ENCODE results near the gene CCNQ.

Gene CCNQ

DNA sequence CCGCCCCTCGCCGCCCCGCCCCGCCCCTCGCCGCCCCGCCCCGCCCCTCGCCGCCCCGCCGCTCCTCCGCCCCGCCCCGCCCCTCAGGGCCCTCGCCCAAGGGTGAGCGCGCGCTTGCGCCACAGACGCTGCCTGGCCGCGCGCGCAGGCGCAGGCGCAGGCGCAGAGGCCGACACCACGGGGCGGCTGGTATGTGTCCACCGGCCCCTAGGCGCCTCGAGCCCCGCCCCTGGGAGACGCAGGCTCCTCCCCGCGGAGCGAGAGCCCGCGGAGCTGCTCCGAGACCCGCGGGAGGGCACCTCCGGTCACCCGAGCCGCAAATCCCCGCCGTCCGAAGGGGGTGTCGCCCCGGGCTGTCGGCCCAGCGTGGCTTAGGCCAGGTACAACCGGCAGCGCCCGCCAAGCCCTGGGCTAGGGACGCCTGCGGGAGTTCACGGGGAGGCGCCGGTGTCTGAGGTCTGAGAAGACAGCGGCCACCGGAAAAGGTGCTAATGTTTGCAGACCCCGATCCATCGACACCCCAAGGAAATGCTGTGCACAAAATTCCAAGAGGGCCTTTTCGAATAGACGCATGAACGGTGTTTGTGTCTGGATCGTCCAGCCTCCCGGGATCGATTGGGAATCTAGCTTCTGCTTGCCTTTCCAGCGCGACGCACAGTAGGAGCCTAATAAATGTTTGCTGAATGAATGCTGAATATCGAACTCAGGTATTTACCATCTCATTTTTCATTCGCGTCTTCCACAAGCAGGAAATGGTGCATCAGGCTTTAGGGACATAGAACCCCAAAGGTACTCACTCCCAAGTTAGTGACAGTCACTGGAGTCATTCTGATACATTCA, 473 bp upstream of the CCNQ start:
- H3K4me3 ChIP-seq (ENCODE audit: low read length) = peak overlapping the region; percentile 48
- no peaks in the 10 kb centered on the region for H3K79me2 ChIP-seq (ENCODE audit: control insufficient read depth, insufficient read depth, low read length)
- H3K4me1 ChIP-seq (ENCODE audit: control insufficient read depth, low read depth, low read length) = no peaks in the 10 kb centered on the region
- no peaks in the 10 kb centered on the region for H3K27me3 ChIP-seq (ENCODE audit: insufficient read depth, low read length, poor library complexity)
- H3K18ac ChIP-seq (ENCODE audit: low read length) = no peak overlapping the region
- no peaks in the 10 kb centered on the region for H3K79me1 ChIP-seq (ENCODE audit: low read length)
- H2AK5ac ChIP-seq (ENCODE audit: low read length) = no peak overlapping the region
- DNase-seq = peak; percentile 83
- H2BK120ac ChIP-seq (ENCODE audit: low read depth, low read length) = no peak overlapping the region
- no CpG with 5 or more reads among the region's 79 CpGs for WGBS (ENCODE audit: extremely low coverage, insufficient coverage, low lambda C conversion rate)
- peak overlapping the region; percentile 59 for H3K56ac ChIP-seq (ENCODE audit: low read length)
- no peak overlapping the region for H2BK15ac ChIP-seq (replicated peaks; ENCODE audit: low read depth)
- H3K4ac ChIP-seq (ENCODE audit: low read depth, low read length) = no peak overlapping the region
- no peak overlapping the region for H2BK5ac ChIP-seq (ENCODE audit: low read length)
- H3K27ac ChIP-seq (ENCODE audit: low read depth, low read length) = no peak overlapping the region
- H3K36me3 ChIP-seq (ENCODE audit: control insufficient read depth, insufficient read depth, low read length) = no peaks in the 10 kb centered on the region
- H3K9ac ChIP-seq (ENCODE audit: low read length) = peak overlapping the region; percentile 72
- peak overlapping the region; percentile 74 for H3K4me2 ChIP-seq (ENCODE audit: low read length)
- H4K5ac ChIP-seq (ENCODE audit: low read length) = no peak overlapping the region
- H4K8ac ChIP-seq (ENCODE audit: low read depth, low read length) = no peak overlapping the region
- no peak overlapping the region for H3K23ac ChIP-seq (ENCODE audit: low read length)

DNA sequence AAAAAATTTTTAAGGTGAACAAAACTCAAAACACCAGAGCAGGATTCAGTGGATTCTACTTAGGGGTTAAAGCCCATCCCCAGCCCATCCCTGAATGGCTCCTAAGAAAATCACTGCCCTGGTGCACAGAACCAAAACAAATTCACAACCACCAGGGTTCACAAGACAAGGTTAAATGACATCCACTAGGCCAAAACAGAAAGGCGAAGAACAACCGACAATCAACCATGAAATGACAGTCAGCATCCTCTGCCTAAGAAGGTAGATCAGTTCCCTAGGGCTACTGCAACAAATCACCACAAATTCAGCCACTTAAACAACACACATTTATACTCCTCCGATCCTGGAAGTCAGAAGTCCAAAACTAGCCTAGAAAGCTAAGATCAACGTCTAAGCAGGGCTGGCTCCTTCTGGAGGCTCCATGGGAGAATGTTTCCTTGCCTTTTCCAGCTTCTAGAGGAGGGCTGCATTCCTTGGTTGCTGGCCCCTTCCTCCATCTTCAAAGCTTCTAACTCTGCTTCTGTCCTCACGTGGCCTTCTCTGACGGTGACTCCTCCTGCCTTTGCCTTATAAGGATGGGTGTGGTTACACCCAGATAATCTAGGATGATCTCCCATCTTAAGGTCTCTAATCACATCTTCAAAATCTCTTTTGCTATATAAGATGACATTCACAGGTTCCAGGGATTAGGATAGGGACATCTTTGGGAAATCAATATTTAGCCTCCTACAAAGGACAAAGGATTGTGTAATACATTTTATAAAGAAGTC, 1.8 kb downstream of the CCNQ start:
- Histone ChIP-seq H3K9ac (ENCODE audit: low read length) (no peak overlapping the region), H3K4me3 (ENCODE audit: low read length) (no peak overlapping the region), H3K4ac (ENCODE audit: low read depth, low read length) (no peak overlapping the region), H2AK5ac (ENCODE audit: low read length) (no peak overlapping the region), H3K79me2 (ENCODE audit: control insufficient read depth, insufficient read depth, low read length) (no peaks in the 10 kb centered on the region), H3K36me3 (ENCODE audit: control insufficient read depth, insufficient read depth, low read length) (no peaks in the 10 kb centered on the region), H2BK15ac (replicated peaks; ENCODE audit: low read depth) (no peak overlapping the region), H3K56ac (ENCODE audit: low read length) (peak overlapping the region; percentile 25), H3K23ac (ENCODE audit: low read length) (no peak overlapping the region), H2BK120ac (ENCODE audit: low read depth, low read length) (no peak overlapping the region), H3K4me1 (ENCODE audit: control insufficient read depth, low read depth, low read length) (no peaks in the 10 kb centered on the region), H3K79me1 (ENCODE audit: low read length) (no peaks in the 10 kb centered on the region), H4K8ac (ENCODE audit: low read depth, low read length) (no peak overlapping the region), H3K27me3 (ENCODE audit: insufficient read depth, low read length, poor library complexity) (no peaks in the 10 kb centered on the region), H3K27ac (ENCODE audit: low read depth, low read length) (no peak overlapping the region), H3K18ac (ENCODE audit: low read length) (no peak overlapping the region), H4K5ac (ENCODE audit: low read length) (no peak overlapping the region), H3K4me2 (ENCODE audit: low read length) (no peak overlapping the region), H2BK5ac (ENCODE audit: low read length) (no peak overlapping the region)
- no CpG with 5 or more reads among the region's 6 CpGs for WGBS (ENCODE audit: extremely low coverage, insufficient coverage, low lambda C conversion rate)
- no peak for DNase-seq

- WGBS (ENCODE audit: extremely low coverage, insufficient coverage, low lambda C conversion rate) = no CpG with 5 or more reads among the region's 21 CpGs
- no peak overlapping the region for H3K4me3 ChIP-seq (ENCODE audit: low read length)
- H3K9ac ChIP-seq (ENCODE audit: low read length) = no peak overlapping the region
- H3K79me1 ChIP-seq (ENCODE audit: low read length) = no peaks in the 10 kb centered on the region
- H3K27ac ChIP-seq (ENCODE audit: low read depth, low read length) = no peak overlapping the region
- no peak overlapping the region for H2BK15ac ChIP-seq (replicated peaks; ENCODE audit: low read depth)
- no peak overlapping the region for H3K4me2 ChIP-seq (ENCODE audit: low read length)
- no peak overlapping the region for H3K18ac ChIP-seq (ENCODE audit: low read length)
- no peak overlapping the region for H4K8ac ChIP-seq (ENCODE audit: low read depth, low read length)
- H3K56ac ChIP-seq (ENCODE audit: low read length) = no peak overlapping the region
- no peaks in the 10 kb centered on the region for H3K27me3 ChIP-seq (ENCODE audit: insufficient read depth, low read length, poor library complexity)
- H2BK120ac ChIP-seq (ENCODE audit: low read depth, low read length) = no peak overlapping the region
- no peak overlapping the region for H3K4ac ChIP-seq (ENCODE audit: low read depth, low read length)
- H3K4me1 ChIP-seq (ENCODE audit: control insufficient read depth, low read depth, low read length) = no peaks in the 10 kb centered on the region
- H3K23ac ChIP-seq (ENCODE audit: low read length) = no peak overlapping the region
- H3K79me2 ChIP-seq (ENCODE audit: control insufficient read depth, insufficient read depth, low read length) = no peaks in the 10 kb centered on the region
- H2AK5ac ChIP-seq (ENCODE audit: low read length) = no peak overlapping the region
- H2BK5ac ChIP-seq (ENCODE audit: low read length) = no peak overlapping the region
- H4K5ac ChIP-seq (ENCODE audit: low read length) = no peak overlapping the region
- no peaks in the 10 kb centered on the region for H3K36me3 ChIP-seq (ENCODE audit: control insufficient read depth, insufficient read depth, low read length)
- DNase-seq = no peak
Measured at GRCh38 chrX:153595859-153596857, 2.8 kb downstream of the CCNQ start.

- H3K4me3 ChIP-seq (ENCODE audit: low read length) = no peak overlapping the region
- no peak overlapping the region for H3K9ac ChIP-seq (ENCODE audit: low read length)
- no peaks in the 10 kb centered on the region for H3K36me3 ChIP-seq (ENCODE audit: control insufficient read depth, insufficient read depth, low read length)
- H3K4ac ChIP-seq (ENCODE audit: low read depth, low read length) = no peak overlapping the region
- H4K8ac ChIP-seq (ENCODE audit: low read depth, low read length) = no peak overlapping the region
- no peaks in the 10 kb centered on the region for H3K79me2 ChIP-seq (ENCODE audit: control insufficient read depth, insufficient read depth, low read length)
- H4K5ac ChIP-seq (ENCODE audit: low read length) = no peak overlapping the region
- no peak overlapping the region for H2BK5ac ChIP-seq (ENCODE audit: low read length)
- H2AK5ac ChIP-seq (ENCODE audit: low read length) = no peak overlapping the region
- H2BK15ac ChIP-seq (replicated peaks; ENCODE audit: low read depth) = no peak overlapping the region
- no peak overlapping the region for H3K23ac ChIP-seq (ENCODE audit: low read length)
- no peak overlapping the region for H3K56ac ChIP-seq (ENCODE audit: low read length)
- no CpG with 5 or more reads among the region's 11 CpGs for WGBS (ENCODE audit: extremely low coverage, insufficient coverage, low lambda C conversion rate)
- no peak overlapping the region for H3K4me2 ChIP-seq (ENCODE audit: low read length)
- no peak overlapping the region for H3K18ac ChIP-seq (ENCODE audit: low read length)
- no peak for DNase-seq
- no peak overlapping the region for H2BK120ac ChIP-seq (ENCODE audit: low read depth, low read length)
- no peaks in the 10 kb centered on the region for H3K27me3 ChIP-seq (ENCODE audit: insufficient read depth, low read length, poor library complexity)
- H3K4me1 ChIP-seq (ENCODE audit: control insufficient read depth, low read depth, low read length) = no peaks in the 10 kb centered on the region
- no peak overlapping the region for H3K27ac ChIP-seq (ENCODE audit: low read depth, low read length)
- no peaks in the 10 kb centered on the region for H3K79me1 ChIP-seq (ENCODE audit: low read length)
Measured at GRCh38 chrX:153595387-153595786, 3.6 kb downstream of the CCNQ start.

DNA sequence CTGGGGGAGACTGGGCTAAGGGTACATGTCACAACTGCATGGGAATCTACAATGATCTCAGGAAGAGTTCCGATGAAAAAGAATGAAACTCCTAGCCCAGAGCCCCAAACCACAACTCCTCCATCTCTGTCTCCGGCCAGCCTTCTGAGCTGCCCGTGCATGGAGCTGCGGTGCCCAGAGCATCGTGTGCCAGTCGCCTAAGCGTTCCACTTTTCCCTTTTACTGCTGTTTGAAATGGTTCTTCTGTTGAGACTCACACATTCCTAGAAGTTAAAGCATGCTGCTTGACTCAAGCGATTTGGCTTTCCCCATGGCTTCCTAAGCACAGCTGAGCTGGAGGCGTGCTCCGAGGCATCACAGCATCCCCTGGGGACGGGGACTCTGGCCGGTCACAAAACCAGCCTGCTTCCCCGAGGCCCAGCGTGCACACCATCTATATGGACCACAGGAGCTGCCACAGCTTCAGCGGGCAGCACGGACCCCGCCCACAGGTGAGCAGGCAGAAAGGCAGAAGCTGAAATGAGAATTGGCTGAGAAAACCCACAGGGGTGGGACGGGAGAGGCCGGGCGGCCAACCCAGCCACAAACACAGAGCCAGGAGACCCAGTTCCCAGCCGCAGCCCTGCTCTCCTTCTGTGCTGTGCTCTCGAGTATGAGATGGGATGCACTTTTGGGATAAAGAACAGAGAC, 5.0 kb downstream of the CCNQ start:
- no peak overlapping the region for H4K8ac ChIP-seq (ENCODE audit: low read depth, low read length)
- no peak overlapping the region for H3K9ac ChIP-seq (ENCODE audit: low read length)
- H3K4ac ChIP-seq (ENCODE audit: low read depth, low read length) = no peak overlapping the region
- no peak overlapping the region for H3K4me2 ChIP-seq (ENCODE audit: low read length)
- no peak overlapping the region for H3K4me3 ChIP-seq (ENCODE audit: low read length)
- H3K56ac ChIP-seq (ENCODE audit: low read length) = no peak overlapping the region
- WGBS (ENCODE audit: extremely low coverage, insufficient coverage, low lambda C conversion rate) = no CpG with 5 or more reads among the region's 22 CpGs
- H2BK120ac ChIP-seq (ENCODE audit: low read depth, low read length) = no peak overlapping the region
- H3K79me1 ChIP-seq (ENCODE audit: low read length) = no peaks in the 10 kb centered on the region
- no peak overlapping the region for H2BK15ac ChIP-seq (replicated peaks; ENCODE audit: low read depth)
- no peak overlapping the region for H2BK5ac ChIP-seq (ENCODE audit: low read length)
- H4K5ac ChIP-seq (ENCODE audit: low read length) = no peak overlapping the region
- H3K27me3 ChIP-seq (ENCODE audit: insufficient read depth, low read length, poor library complexity) = no peaks in the 10 kb centered on the region
- no peak for DNase-seq
- no peak overlapping the region for H3K27ac ChIP-seq (ENCODE audit: low read depth, low read length)
- H3K23ac ChIP-seq (ENCODE audit: low read length) = no peak overlapping the region
- H3K79me2 ChIP-seq (ENCODE audit: control insufficient read depth, insufficient read depth, low read length) = no peaks in the 10 kb centered on the region
- no peaks in the 10 kb centered on the region for H3K36me3 ChIP-seq (ENCODE audit: control insufficient read depth, insufficient read depth, low read length)
- H3K4me1 ChIP-seq (ENCODE audit: control insufficient read depth, low read depth, low read length) = no peaks in the 10 kb centered on the region
- H2AK5ac ChIP-seq (ENCODE audit: low read length) = no peak overlapping the region
- H3K18ac ChIP-seq (ENCODE audit: low read length) = no peak overlapping the region

Data from mesendoderm (in vitro differentiated cells).